Activated CD4-positive, alpha-beta T cell treated with anti-CD3 and anti-CD28 coated beads, Interleukin-2, amount 50 U/mL, for 1 hour (primary cell): Measurements from ENCODE around the gene HLA-G.
"Not testable (repeated sequence)": the region's sequence is repeated elsewhere in the genome, so short reads cannot be mapped to it uniquely, and the experiment has no call there.

ENCODE experiments used
- DNase-seq: peaks from one replicate; pipeline ENCODE4 v3.0.0-alpha.2; 2020

The HLA-G gene

GRCh38 chr6:29875734-29876133 lies 48.1 kb downstream of the HLA-G start:
- DNase-seq, result not testable (repeated sequence)
